Endothelial cell (in vitro differentiated cells): ENCODE results near the gene DNAH6. TPM values are rescaled to one million over a fixed set of nuclear protein-coding genes. Genes with fewer than 3 reads are reported as not detected.
A peak's percentile ranks its signal among the peaks of the same experiment; 100 is the strongest.

Experiments
- DNase-seq: peaks from one replicate; pipeline ENCODE4 v3.0.0; 2021; ENCODE audit warnings: low spot score
- H3K27ac Mint-ChIP-seq: one replicate; pipeline ENCODE4 v1.8.0; 2021; ENCODE audit warnings: mixed read lengths, inconsistent platforms; ENCODE audit not compliant: unreplicated experiment
- H3K27me3 Mint-ChIP-seq: one replicate; pipeline ENCODE4 v1.8.0; 2021; ENCODE audit warnings: mild to moderate bottlenecking, moderate library complexity, mixed read lengths, inconsistent platforms; ENCODE audit not compliant: unreplicated experiment
- H3K36me3 Mint-ChIP-seq: one replicate; pipeline ENCODE4 v1.8.0; 2021; ENCODE audit warnings: mild to moderate bottlenecking, low read depth, mixed read lengths, inconsistent platforms; ENCODE audit not compliant: unreplicated experiment
- H3K4me1 Mint-ChIP-seq: one replicate; pipeline ENCODE4 v1.8.0; 2021; ENCODE audit warnings: mild to moderate bottlenecking, mixed read lengths, inconsistent platforms; ENCODE audit not compliant: unreplicated experiment
- H3K4me3 Mint-ChIP-seq: one replicate; pipeline ENCODE4 v1.8.0; 2021; ENCODE audit warnings: mild to moderate bottlenecking, mixed read lengths, inconsistent platforms; ENCODE audit not compliant: unreplicated experiment
- H3K9me3 Mint-ChIP-seq: one replicate; pipeline ENCODE4 v1.8.0; 2021; ENCODE audit warnings: mixed read lengths, inconsistent platforms; ENCODE audit not compliant: unreplicated experiment
- total RNA-seq: library from RNA; stranded (reverse); fragmentation: NEBNext Ultra II Directional; extraction: Animal tissue kit (Norgen Biotek cat#: 25700); gene quantifications from one replicate; pipeline ENCODE4 v1.2.1, GENCODE V29; 2021; ENCODE audit not compliant: unreplicated experiment
- TF ChIP-seq, protein P1 (sequence below): fragments of 200-600 bp; sonication (generic); IDR thresholded peaks from one replicate; pipeline ENCODE4 v1.5.0; 2021; ENCODE audit warnings: antibody characterized with exemption; ENCODE audit not compliant: unreplicated experiment

DNAH6 gene
- total RNA-seq, 1 donor from 2014 or later: 7.8 TPM

GRCh38 chr2:84846041-84846663 is 329.9 kb downstream of the DNAH6 start:
- Mint-ChIP-seq H3K4me3 (no peak overlapping the region), H3K4me1 (no peaks in the 10 kb centered on the region)
- TF ChIP-seq, protein P1, sequence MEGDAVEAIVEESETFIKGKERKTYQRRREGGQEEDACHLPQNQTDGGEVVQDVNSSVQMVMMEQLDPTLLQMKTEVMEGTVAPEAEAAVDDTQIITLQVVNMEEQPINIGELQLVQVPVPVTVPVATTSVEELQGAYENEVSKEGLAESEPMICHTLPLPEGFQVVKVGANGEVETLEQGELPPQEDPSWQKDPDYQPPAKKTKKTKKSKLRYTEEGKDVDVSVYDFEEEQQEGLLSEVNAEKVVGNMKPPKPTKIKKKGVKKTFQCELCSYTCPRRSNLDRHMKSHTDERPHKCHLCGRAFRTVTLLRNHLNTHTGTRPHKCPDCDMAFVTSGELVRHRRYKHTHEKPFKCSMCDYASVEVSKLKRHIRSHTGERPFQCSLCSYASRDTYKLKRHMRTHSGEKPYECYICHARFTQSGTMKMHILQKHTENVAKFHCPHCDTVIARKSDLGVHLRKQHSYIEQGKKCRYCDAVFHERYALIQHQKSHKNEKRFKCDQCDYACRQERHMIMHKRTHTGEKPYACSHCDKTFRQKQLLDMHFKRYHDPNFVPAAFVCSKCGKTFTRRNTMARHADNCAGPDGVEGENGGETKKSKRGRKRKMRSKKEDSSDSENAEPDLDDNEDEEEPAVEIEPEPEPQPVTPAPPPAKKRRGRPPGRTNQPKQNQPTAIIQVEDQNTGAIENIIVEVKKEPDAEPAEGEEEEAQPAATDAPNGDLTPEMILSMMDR: no peak

DNA sequence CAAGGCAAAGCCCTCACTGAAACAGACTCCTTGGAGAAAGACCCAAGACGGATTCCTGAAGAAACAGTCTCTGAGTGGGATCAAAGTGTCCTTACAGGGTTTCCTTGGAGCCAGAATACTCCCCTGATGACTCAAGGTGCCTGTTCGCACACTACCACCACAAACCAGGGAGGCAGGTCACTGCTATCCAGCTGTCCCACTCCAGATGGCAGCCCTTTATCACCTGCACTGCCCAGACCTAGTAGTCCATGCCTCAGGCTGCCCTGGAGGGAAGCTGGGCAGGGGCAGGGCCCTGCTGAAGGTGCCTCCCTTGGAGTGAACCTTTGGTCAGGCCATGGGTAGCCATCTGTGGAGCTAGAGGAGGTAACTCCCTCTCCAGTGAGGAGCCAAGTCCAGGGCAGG is 330.4 kb downstream of the DNAH6 start:
- no peaks in the 10 kb centered on the region for H3K36me3 Mint-ChIP-seq
- no peaks in the 10 kb centered on the region for H3K4me1 Mint-ChIP-seq
- TF ChIP-seq, protein P1: no peak
- no peaks in the 10 kb centered on the region for H3K27me3 Mint-ChIP-seq
- DNase-seq: no peak
- no peaks in the 10 kb centered on the region for H3K9me3 Mint-ChIP-seq
- H3K4me3 Mint-ChIP-seq: no peak overlapping the region
- H3K27ac Mint-ChIP-seq: no peak overlapping the region

More at GRCh38 chr2:84846041-84846663, 329.9 kb downstream of the DNAH6 start:
- no peak for DNase-seq
- H3K27ac Mint-ChIP-seq: no peak overlapping the region
- H3K36me3 Mint-ChIP-seq: no peaks in the 10 kb centered on the region
- no peaks in the 10 kb centered on the region for H3K9me3 Mint-ChIP-seq
- H3K27me3 Mint-ChIP-seq: no peaks in the 10 kb centered on the region

DNA sequence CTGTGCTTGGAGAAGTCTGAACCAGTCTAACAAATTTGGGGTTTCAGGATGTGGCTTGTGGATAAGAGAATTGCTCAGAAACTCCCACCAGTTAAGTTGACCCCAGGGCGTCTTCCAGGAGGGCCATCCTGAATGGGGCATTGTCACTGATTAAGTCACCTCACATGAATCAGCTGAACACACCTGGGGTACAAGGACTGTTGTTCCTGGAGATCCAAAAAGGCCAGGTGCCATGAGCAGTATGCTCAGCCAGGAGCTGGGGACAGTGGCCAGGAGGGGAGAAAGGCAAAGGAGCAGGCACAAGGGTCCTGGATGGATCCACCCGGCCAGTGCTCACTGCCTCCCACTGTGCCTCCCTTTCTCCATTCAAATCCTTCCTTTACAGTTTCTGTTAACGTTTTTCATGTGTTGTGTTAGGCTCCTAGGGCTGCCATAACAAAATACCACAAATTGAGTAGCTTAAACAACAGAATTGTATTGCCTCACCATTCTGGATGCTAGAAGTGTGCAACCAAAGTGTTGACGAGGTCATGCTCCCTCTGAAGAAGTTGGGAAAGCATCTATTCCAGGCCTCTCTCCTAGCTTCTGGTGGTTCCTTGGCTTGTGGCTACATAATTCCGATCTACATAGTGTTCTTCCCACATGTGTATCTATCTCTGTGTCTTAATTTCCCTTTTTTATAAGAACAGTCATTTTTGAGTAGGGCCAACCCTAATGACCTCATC is 331.2 kb downstream of the DNAH6 start:
- no peaks in the 10 kb centered on the region for H3K4me1 Mint-ChIP-seq
- H3K27me3 Mint-ChIP-seq: no peaks in the 10 kb centered on the region
- no peaks in the 10 kb centered on the region for H3K36me3 Mint-ChIP-seq
- H3K27ac Mint-ChIP-seq: peak overlapping the region; percentile 16
- no peaks in the 10 kb centered on the region for H3K9me3 Mint-ChIP-seq
- TF ChIP-seq, protein P1: no peak
- no peak overlapping the region for H3K4me3 Mint-ChIP-seq
- no peak for DNase-seq

DNA sequence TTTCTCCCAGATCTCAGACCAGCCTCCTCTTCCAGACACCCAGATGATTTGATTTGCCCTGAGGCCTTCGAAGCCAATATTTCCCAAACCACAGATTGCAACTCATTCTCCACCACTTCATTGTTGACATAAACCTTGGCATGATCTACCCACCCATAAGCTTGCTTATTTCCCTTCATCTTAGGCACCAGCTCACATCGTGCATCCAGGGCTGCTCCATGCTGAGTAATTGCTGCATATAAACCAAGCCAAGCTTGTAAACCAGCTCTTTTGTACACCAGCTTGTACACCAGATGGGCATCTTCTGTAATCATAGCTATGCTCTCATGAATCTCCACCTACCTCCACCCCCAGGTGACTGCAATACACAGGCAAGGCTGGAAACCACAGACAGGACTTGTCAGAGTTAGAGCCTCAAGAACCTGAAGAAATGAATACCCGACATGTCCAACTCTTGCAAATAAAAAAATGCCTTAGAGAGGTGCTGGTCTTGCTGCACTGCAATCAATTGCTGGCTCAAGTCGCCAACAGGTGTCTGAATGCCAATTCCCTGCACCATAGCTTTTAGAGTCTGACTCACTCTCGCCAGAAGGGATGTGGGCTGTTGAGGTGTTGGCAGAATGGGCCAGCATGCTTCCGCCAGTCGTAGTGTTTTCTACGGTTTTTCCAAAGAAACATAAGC is 333.1 kb downstream of the DNAH6 start:
- DNase-seq: no peak
- Mint-ChIP-seq H3K9me3 (no peaks in the 10 kb centered on the region), H3K4me1 (no peaks in the 10 kb centered on the region), H3K27ac (no peak overlapping the region), H3K36me3 (peaks cover 5% of the 10 kb centered on the region), H3K27me3 (no peaks in the 10 kb centered on the region), H3K4me3 (no peak overlapping the region)
- TF ChIP-seq, protein P1: no peak
